Endothelial cell (in vitro differentiated cells): Measurements from ENCODE around the gene C1orf21. TPM values are rescaled to one million over a fixed set of nuclear protein-coding genes. Genes with fewer than 3 reads are reported as not detected.

ENCODE experiments used
- DNase-seq: peaks from one replicate; pipeline ENCODE4 v3.0.0; 2021; ENCODE audit warnings: low spot score
- H3K27ac Mint-ChIP-seq: one replicate; pipeline ENCODE4 v1.8.0; 2021; ENCODE audit warnings: mixed read lengths, inconsistent platforms; ENCODE audit not compliant: unreplicated experiment
- H3K27me3 Mint-ChIP-seq: one replicate; pipeline ENCODE4 v1.8.0; 2021; ENCODE audit warnings: mild to moderate bottlenecking, moderate library complexity, mixed read lengths, inconsistent platforms; ENCODE audit not compliant: unreplicated experiment
- H3K36me3 Mint-ChIP-seq: one replicate; pipeline ENCODE4 v1.8.0; 2021; ENCODE audit warnings: mild to moderate bottlenecking, low read depth, mixed read lengths, inconsistent platforms; ENCODE audit not compliant: unreplicated experiment
- H3K4me1 Mint-ChIP-seq: one replicate; pipeline ENCODE4 v1.8.0; 2021; ENCODE audit warnings: mild to moderate bottlenecking, mixed read lengths, inconsistent platforms; ENCODE audit not compliant: unreplicated experiment
- H3K4me3 Mint-ChIP-seq: one replicate; pipeline ENCODE4 v1.8.0; 2021; ENCODE audit warnings: mild to moderate bottlenecking, mixed read lengths, inconsistent platforms; ENCODE audit not compliant: unreplicated experiment
- H3K9me3 Mint-ChIP-seq: one replicate; pipeline ENCODE4 v1.8.0; 2021; ENCODE audit warnings: mixed read lengths, inconsistent platforms; ENCODE audit not compliant: unreplicated experiment
- CTCF ChIP-seq: fragments of 200-600 bp; sonication (generic); IDR thresholded peaks from one replicate; pipeline ENCODE4 v1.5.0; 2021; ENCODE audit warnings: antibody characterized with exemption; ENCODE audit not compliant: unreplicated experiment
- total RNA-seq: library from RNA; stranded (reverse); fragmentation: NEBNext Ultra II Directional; extraction: Animal tissue kit (Norgen Biotek cat#: 25700); gene quantifications from one replicate; pipeline ENCODE4 v1.2.1, GENCODE V29; 2021; ENCODE audit not compliant: unreplicated experiment

Gene C1orf21
- total RNA-seq, 1 donor from 2014 or later: 7.5 TPM

- H3K9me3 Mint-ChIP-seq: no peaks in the 10 kb centered on the region
- no peaks in the 10 kb centered on the region for H3K4me1 Mint-ChIP-seq
- peaks cover 1% of the 10 kb centered on the region for H3K27me3 Mint-ChIP-seq
- no peaks in the 10 kb centered on the region for H3K36me3 Mint-ChIP-seq
- no peak overlapping the region for H3K4me3 Mint-ChIP-seq
- no peak overlapping the region for H3K27ac Mint-ChIP-seq
- TF ChIP-seq CTCF: no peak
- no peak for DNase-seq
These were observed 7.1 kb downstream of the C1orf21 start for GRCh38 chr1:184393962-184394361.

- Mint-ChIP-seq H3K9me3 (no peaks in the 10 kb centered on the region), H3K4me3 (no peak overlapping the region), H3K4me1 (no peaks in the 10 kb centered on the region), H3K27ac (no peak overlapping the region), H3K27me3 (peaks cover 1% of the 10 kb centered on the region), H3K36me3 (no peaks in the 10 kb centered on the region)
- no peak for DNase-seq
- no peak for TF ChIP-seq CTCF
These were observed 8.5 kb downstream of the C1orf21 start for GRCh38 chr1:184395370-184395769.

GRCh38 chr1:184395937-184396480 is 9.2 kb downstream of the C1orf21 start:
- H3K36me3 Mint-ChIP-seq: no peaks in the 10 kb centered on the region
- H3K4me3 Mint-ChIP-seq: no peak overlapping the region
- no peak overlapping the region for H3K27ac Mint-ChIP-seq
- DNase-seq: no peak
- H3K9me3 Mint-ChIP-seq: no peaks in the 10 kb centered on the region
- no peaks in the 10 kb centered on the region for H3K4me1 Mint-ChIP-seq
- TF ChIP-seq CTCF: no peak
- peaks cover 1% of the 10 kb centered on the region for H3K27me3 Mint-ChIP-seq

GRCh38 chr1:184399192-184399847 is 12.5 kb downstream of the C1orf21 start:
- no peak for TF ChIP-seq CTCF
- Mint-ChIP-seq H3K27me3 (peaks cover 1% of the 10 kb centered on the region), H3K27ac (no peak overlapping the region), H3K4me1 (no peaks in the 10 kb centered on the region), H3K9me3 (no peaks in the 10 kb centered on the region), H3K36me3 (no peaks in the 10 kb centered on the region), H3K4me3 (no peak overlapping the region)
- DNase-seq: no peak

GRCh38 chr1:184403961-184404726 is 17.3 kb downstream of the C1orf21 start:
- H3K27ac Mint-ChIP-seq: no peak overlapping the region
- H3K4me3 Mint-ChIP-seq: no peak overlapping the region
- no peaks in the 10 kb centered on the region for H3K9me3 Mint-ChIP-seq
- no peak for DNase-seq
- H3K27me3 Mint-ChIP-seq: no peaks in the 10 kb centered on the region
- H3K4me1 Mint-ChIP-seq: peaks cover 3% of the 10 kb centered on the region
- no peak for TF ChIP-seq CTCF
- H3K36me3 Mint-ChIP-seq: no peaks in the 10 kb centered on the region
